HUES48 (cell line): ENCODE measurements around the gene ELP1.

Source experiments
- H3K27ac ChIP-seq: one replicate; pipeline ENCODE4 v1.7.0; 2013; ENCODE audit warnings: low read depth, low read length, inconsistent platforms
- H3K27me3 ChIP-seq: 2 replicates; pipeline ENCODE4 v1.6.1; 2013; ENCODE audit warnings: mild to moderate bottlenecking, low read length; ENCODE audit not compliant: control insufficient read depth, insufficient read depth
- H3K36me3 ChIP-seq: 2 replicates; pipeline ENCODE4 v1.6.1; 2013; ENCODE audit warnings: low read length; ENCODE audit not compliant: control insufficient read depth, insufficient read depth
- H3K4me1 ChIP-seq: 2 replicates; pipeline ENCODE4 v1.6.1; 2013; ENCODE audit warnings: mild to moderate bottlenecking, low read length; ENCODE audit not compliant: control insufficient read depth, insufficient read depth
- H3K4me3 ChIP-seq: 2 replicates; pipeline ENCODE4 v1.5.1; 2013; ENCODE audit warnings: mild to moderate bottlenecking, low read depth, low read length
- H3K9ac ChIP-seq: 2 replicates; pipeline ENCODE4 v1.6.1; 2013; ENCODE audit warnings: mild to moderate bottlenecking, low read depth, low read length, moderate library complexity
- H3K9me3 ChIP-seq: 2 replicates; pipeline ENCODE4 v1.6.1; 2013; ENCODE audit warnings: low read length; ENCODE audit not compliant: control insufficient read depth, insufficient read depth

Gene ELP1

DNA sequence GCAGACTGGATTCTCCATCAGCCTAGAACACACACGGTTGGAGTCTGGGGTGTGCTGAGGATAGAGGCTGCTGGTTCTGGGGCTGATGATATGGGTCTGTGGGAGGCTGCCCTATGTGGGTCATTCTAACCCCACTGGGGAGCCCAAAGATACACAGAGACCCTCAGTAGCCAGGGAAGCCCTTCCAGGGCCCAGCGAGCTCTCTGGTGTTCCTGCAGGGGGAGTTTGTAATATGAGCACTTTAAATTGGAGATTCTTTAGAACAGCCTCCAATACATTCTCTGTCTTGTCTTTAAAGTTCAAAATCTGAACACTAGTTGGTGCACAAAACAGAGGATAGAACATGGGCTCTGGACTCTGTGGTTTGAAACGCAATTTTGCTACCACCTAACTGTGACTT is 69.5 kb downstream of the ELP1 start:
- Histone ChIP-seq H3K9ac (no peak overlapping the region), H3K36me3 (peaks cover 18% of the 10 kb centered on the region), H3K4me1 (no peaks in the 10 kb centered on the region), H3K9me3 (no peaks in the 10 kb centered on the region), H3K27ac (no peak overlapping the region), H3K4me3 (no peak overlapping the region), H3K27me3 (no peaks in the 10 kb centered on the region)

GRCh38 chr9:108863891-108864290 is 70.0 kb downstream of the ELP1 start:
- Histone ChIP-seq H3K27me3 (no peaks in the 10 kb centered on the region), H3K27ac (no peak overlapping the region), H3K9me3 (no peaks in the 10 kb centered on the region), H3K9ac (no peak overlapping the region), H3K4me3 (no peak overlapping the region), H3K36me3 (peaks cover 13% of the 10 kb centered on the region), H3K4me1 (no peaks in the 10 kb centered on the region)

GRCh38 chr9:108861997-108862396 is 71.9 kb downstream of the ELP1 start, which contains the start of gene ACTL7A:
Gene ACTL7A (plus strand): TSS chr9:108862266. CDS start chr9:108862323, 57 bp downstream.
- Histone ChIP-seq H3K27me3 (no peaks in the 10 kb centered on the region), H3K36me3 (no peaks in the 10 kb centered on the region), H3K9ac (no peak within 1 kb of the TSS), H3K27ac (no peak within 1 kb of the TSS), H3K4me1 (no peaks in the 10 kb centered on the region), H3K9me3 (no peaks in the 10 kb centered on the region), H3K4me3 (no peak within 1 kb of the TSS)

- Histone ChIP-seq H3K4me3 (no peak overlapping the region), H3K27me3 (no peaks in the 10 kb centered on the region), H3K4me1 (no peaks in the 10 kb centered on the region), H3K9me3 (no peaks in the 10 kb centered on the region), H3K36me3 (no peaks in the 10 kb centered on the region), H3K27ac (no peak overlapping the region), H3K9ac (no peak overlapping the region)
Measured at GRCh38 chr9:108861464-108861863, 72.5 kb downstream of the ELP1 start.

DNA sequence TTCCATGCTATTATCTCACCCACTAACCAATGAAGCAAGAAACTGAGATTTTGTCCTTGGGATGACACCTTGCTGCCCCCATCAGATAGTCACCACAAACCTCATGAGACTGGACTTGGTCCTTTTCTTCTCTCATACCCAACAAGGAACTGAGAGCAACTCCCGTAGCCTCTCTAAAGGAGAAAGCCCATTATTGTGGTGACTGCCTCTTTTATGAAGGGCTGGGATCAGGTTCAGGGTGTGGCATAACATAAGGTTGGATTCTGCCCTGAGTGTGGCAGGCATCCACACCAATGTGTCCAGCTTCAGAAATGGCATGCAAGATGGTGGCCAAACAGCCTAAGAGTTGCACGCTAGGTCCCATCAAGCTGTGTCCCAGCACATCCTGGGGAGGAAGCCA is 73.2 kb downstream of the ELP1 start:
- no peak overlapping the region for H3K9ac ChIP-seq
- H3K9me3 ChIP-seq = no peaks in the 10 kb centered on the region
- no peaks in the 10 kb centered on the region for H3K36me3 ChIP-seq
- no peak overlapping the region for H3K4me3 ChIP-seq
- H3K27ac ChIP-seq = no peak overlapping the region
- no peaks in the 10 kb centered on the region for H3K4me1 ChIP-seq
- H3K27me3 ChIP-seq = no peaks in the 10 kb centered on the region

GRCh38 chr9:108860354-108860753 is 73.6 kb downstream of the ELP1 start:
- Histone ChIP-seq H3K9ac (no peak overlapping the region), H3K4me1 (no peaks in the 10 kb centered on the region), H3K9me3 (no peaks in the 10 kb centered on the region), H3K27ac (no peak overlapping the region), H3K36me3 (no peaks in the 10 kb centered on the region), H3K4me3 (no peak overlapping the region), H3K27me3 (no peaks in the 10 kb centered on the region)

DNA sequence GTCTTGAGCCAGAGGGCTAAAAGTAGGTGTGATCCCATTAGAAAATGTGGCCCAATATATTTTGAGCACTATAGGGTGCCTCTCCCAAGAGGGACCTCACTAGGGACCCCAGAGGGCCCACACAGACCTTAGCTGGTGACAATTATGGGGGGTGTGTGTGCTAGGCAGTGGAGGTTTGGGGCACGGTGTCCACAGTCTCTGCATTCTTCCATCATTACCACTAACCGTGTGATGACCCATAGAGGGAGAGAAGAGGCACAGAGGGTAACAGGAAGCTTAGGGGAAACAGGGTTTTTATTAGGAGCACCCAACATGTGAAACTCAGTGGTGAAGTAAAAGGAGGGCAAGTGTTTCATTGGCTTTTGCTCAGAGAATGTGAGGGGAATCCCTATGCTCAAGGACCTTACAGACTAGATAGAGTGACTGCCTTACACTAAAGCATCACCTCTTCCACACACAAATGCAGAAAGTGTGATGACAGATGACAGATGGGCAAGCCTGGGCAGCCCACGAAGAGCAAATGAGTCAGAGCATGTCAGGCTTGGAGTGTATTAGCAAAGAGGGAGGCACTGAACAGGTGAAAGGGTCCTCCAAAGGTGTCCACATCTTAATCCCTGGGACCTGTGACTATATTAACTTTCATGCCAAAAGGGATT is 74.3 kb downstream of the ELP1 start:
- no peak overlapping the region for H3K27ac ChIP-seq
- no peaks in the 10 kb centered on the region for H3K36me3 ChIP-seq
- no peaks in the 10 kb centered on the region for H3K27me3 ChIP-seq
- no peak overlapping the region for H3K4me3 ChIP-seq
- H3K9me3 ChIP-seq = no peaks in the 10 kb centered on the region
- H3K4me1 ChIP-seq = no peaks in the 10 kb centered on the region
- no peak overlapping the region for H3K9ac ChIP-seq

DNA sequence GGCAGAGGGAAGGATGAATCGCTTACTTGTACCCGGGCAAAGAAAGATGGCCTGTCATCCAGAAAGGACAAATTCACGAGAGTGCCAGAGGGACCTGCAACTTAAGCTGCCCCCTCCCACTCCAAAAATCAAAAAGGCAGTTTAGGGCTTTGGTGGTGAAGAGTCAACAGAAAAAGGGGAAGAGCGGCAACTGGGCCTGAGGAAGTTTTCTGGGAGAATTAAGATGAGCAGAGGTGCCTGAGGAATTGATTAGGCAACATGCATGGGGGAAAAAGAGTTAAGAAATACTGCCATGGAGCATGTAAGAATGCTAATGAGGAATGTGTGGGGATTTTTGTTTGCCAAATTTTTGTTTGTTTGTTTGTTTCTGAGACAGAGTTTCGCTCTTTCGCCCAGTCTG is 76.4 kb downstream of the ELP1 start:
- no peaks in the 10 kb centered on the region for H3K27me3 ChIP-seq
- no peak overlapping the region for H3K9ac ChIP-seq
- H3K9me3 ChIP-seq = no peaks in the 10 kb centered on the region
- no peak overlapping the region for H3K4me3 ChIP-seq
- H3K27ac ChIP-seq = no peak overlapping the region
- H3K36me3 ChIP-seq = no peaks in the 10 kb centered on the region
- H3K4me1 ChIP-seq = no peaks in the 10 kb centered on the region

DNA sequence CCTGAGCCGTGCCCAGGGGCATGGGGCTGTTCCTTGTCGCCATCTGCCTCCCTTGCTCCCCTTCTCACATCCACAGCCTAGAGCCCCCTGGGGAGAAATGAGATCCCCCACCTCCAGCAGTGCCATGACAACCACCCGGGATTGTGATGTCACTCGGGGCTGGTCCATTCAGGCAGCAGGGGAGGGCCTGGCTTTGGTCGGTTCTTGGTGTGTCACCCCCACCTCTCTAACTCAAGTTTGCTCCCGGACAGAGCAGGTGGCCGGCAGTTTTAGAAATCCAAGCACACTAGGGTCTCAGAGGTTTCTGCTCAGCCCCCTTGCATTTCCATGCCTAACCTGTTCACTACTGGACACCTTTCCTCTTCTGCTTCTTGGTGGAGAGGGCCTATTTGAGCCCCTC is 78.0 kb downstream of the ELP1 start, which contains the start of gene ACTL7B:
Gene ACTL7B, minus strand, starts transcription at position 99 of the 400 bp plus-strand sequence. Its CDS starts 56 bp downstream, at position 43.
- H3K36me3 ChIP-seq = no peaks in the 10 kb centered on the region
- H3K27ac ChIP-seq = no peak within 1 kb of the TSS
- H3K4me1 ChIP-seq = no peaks in the 10 kb centered on the region
- no peaks in the 10 kb centered on the region for H3K9me3 ChIP-seq
- H3K9ac ChIP-seq = no peak within 1 kb of the TSS
- H3K4me3 ChIP-seq = no peak within 1 kb of the TSS
- H3K27me3 ChIP-seq = no peaks in the 10 kb centered on the region

- no peaks in the 10 kb centered on the region for H3K4me1 ChIP-seq
- H3K9ac ChIP-seq = no peak overlapping the region
- no peaks in the 10 kb centered on the region for H3K27me3 ChIP-seq
- no peaks in the 10 kb centered on the region for H3K36me3 ChIP-seq
- no peaks in the 10 kb centered on the region for H3K9me3 ChIP-seq
- no peak overlapping the region for H3K4me3 ChIP-seq
- H3K27ac ChIP-seq = no peak overlapping the region
Measured at GRCh38 chr9:108855529-108855886, 78.4 kb downstream of the ELP1 start.

GRCh38 chr9:108854641-108855528 is 79.0 kb downstream of the ELP1 start:
- Histone ChIP-seq H3K36me3 (no peaks in the 10 kb centered on the region), H3K9ac (no peak overlapping the region), H3K4me3 (no peak overlapping the region), H3K4me1 (no peaks in the 10 kb centered on the region), H3K27ac (no peak overlapping the region), H3K9me3 (no peaks in the 10 kb centered on the region), H3K27me3 (no peaks in the 10 kb centered on the region)
